ENCODE results near the gene ANGPTL7. TPM values are rescaled to one million over a fixed set of nuclear protein-coding genes. Genes with fewer than 3 reads are reported as not detected.

Gene ANGPTL7
- total and polyA plus RNA-seq, 10 of the 15 experiments (the other 5 are each of a cell fraction or from before 2014, with no cell fraction given) = 0.09 TPM; not detected in 9

DNA sequence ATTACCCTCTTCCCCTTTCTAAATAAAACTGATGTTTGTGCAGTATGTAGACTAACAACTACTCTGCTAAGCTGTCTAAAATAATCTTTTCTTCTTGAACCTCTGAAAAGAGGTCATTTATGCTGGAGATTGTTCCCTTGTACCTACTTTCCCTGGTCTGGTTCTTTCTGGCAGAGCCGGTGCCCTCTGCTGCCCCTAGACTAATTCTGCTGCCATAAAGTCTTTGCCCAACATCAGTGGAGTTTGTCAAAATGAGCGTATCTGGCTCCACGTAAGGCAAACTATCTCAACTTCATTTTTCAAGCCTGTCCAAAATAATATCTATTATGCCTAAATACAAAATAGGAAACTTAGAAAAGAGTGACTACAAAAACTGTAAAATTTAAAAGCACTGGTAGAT is 30.9 kb upstream of the ANGPTL7 start:
- intact Hi-C loops (cut with micrococcal nuclease; ENCODE audit: unreplicated experiment) (no loop called here), in situ Hi-C loops (cut with MboI) (no loop called here)
- H3K79me2 ChIP-seq (ENCODE audit: control insufficient read depth, insufficient read depth, low read length) = no peaks in the 10 kb centered on the region
- 79% methylated on average over 3 of the region's 3 CpGs for WGBS (ENCODE audit: insufficient coverage, insufficient replicate concordance, low lambda C conversion rate, missing lambda C conversion rate)
- FAIRE-seq = no peak
- H3K27ac ChIP-seq (ENCODE audit: control insufficient read depth, insufficient read depth) = no peak overlapping the region
- ChIA-PET POLR2A (no interaction called here), SMC1A (ENCODE audit: uncharacterized antibody, unreplicated experiment) (interaction anchor here (0.6 kb wide), 1 partner anchor 10 kb away, joined by 3 read pairs; no protein-coding TSS in a partner anchor), CTCF (no interaction called here), RAD21 (ENCODE audit: unreplicated experiment) (interaction anchor here (1.3 kb wide), 1 partner anchor 121 kb away, joined by 4 read pairs; no protein-coding TSS in a partner anchor)
- H3K4me1 ChIP-seq (ENCODE audit: control insufficient read depth, insufficient read depth, low read length) = no peaks in the 10 kb centered on the region
- no peak for ATAC-seq
- H3K27me3 ChIP-seq (replicated peaks in 1 of 2; ENCODE audit: control insufficient read depth in 2 of 2, insufficient read depth in 2 of 2, low read length in 1 of 2) = no peaks in the 10 kb centered on the region
- no TSS peak for BruUV-seq (replicated peaks)
- H3K9ac ChIP-seq (ENCODE audit: control insufficient read depth, insufficient read depth, low read length) = no peak overlapping the region
- no peaks in the 10 kb centered on the region for H4K20me1 ChIP-seq (ENCODE audit: control insufficient read depth, insufficient read depth)
- H3K9me3 ChIP-seq (replicated peaks; ENCODE audit: control insufficient read depth, insufficient read depth, low read length) = no peaks in the 10 kb centered on the region
- H3K4me2 ChIP-seq (ENCODE audit: control insufficient read depth, insufficient read depth) = no peak overlapping the region
- DNase-seq (ENCODE audit: low read depth, low spot score) = no peak
- peaks cover 2 to 17% of the 10 kb centered on the region in 2 experiments for H3K36me3 ChIP-seq (ENCODE audit: control insufficient read depth in 2 of 2, insufficient read depth in 2 of 2, low read length in 1 of 2)
- no peak overlapping the region for H3K4me3 ChIP-seq
- H2AFZ ChIP-seq (ENCODE audit: control insufficient read depth, low read depth, low read length) = no peak overlapping the region
- TF ChIP-seq RAD51 (IDR thresholded peaks at IDR 0.05) (no peak), SMARCA5 (IDR thresholded peaks at IDR 0.05) (no peak), SPI1 (IDR thresholded peaks at IDR 0.05; ENCODE audit: borderline replicate concordance, insufficient read depth, low read depth, low read length) (no peak), RAD21 (IDR thresholded peaks at IDR 0.05; ENCODE audit: insufficient read depth, low read depth, low read length) (no peak), CUX1 (IDR thresholded peaks at IDR 0.05; ENCODE audit: insufficient replicate concordance, low read depth, low read length) (no peak), NRF1 (conservative IDR thresholded peaks at IDR 0.05; ENCODE audit: low read depth, low read length) (no peak), SMAD1 (IDR thresholded peaks at IDR 0.05; ENCODE audit: low read depth, partially characterized antibody) (no peak), ASH2L (IDR thresholded peaks at IDR 0.05; ENCODE audit: borderline replicate concordance, low read depth) (no peak), ZBTB40 (IDR thresholded peaks at IDR 0.05; ENCODE audit: borderline replicate concordance) (no peak), EZH2 (IDR thresholded peaks at IDR 0.05; ENCODE audit: borderline replicate concordance, control insufficient read depth, low read depth, low read length) (no peak)
- TF ChIP-seq, protein P1, sequence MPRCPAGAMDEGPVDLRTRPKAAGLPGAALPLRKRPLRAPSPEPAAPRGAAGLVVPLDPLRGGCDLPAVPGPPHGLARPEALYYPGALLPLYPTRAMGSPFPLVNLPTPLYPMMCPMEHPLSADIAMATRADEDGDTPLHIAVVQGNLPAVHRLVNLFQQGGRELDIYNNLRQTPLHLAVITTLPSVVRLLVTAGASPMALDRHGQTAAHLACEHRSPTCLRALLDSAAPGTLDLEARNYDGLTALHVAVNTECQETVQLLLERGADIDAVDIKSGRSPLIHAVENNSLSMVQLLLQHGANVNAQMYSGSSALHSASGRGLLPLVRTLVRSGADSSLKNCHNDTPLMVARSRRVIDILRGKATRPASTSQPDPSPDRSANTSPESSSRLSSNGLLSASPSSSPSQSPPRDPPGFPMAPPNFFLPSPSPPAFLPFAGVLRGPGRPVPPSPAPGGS (IDR thresholded peaks at IDR 0.05; ENCODE audit: borderline replicate concordance, insufficient read depth, low read depth, low read length, poor library complexity, severe bottlenecking) = no peak
- TF ChIP-seq, protein P2, sequence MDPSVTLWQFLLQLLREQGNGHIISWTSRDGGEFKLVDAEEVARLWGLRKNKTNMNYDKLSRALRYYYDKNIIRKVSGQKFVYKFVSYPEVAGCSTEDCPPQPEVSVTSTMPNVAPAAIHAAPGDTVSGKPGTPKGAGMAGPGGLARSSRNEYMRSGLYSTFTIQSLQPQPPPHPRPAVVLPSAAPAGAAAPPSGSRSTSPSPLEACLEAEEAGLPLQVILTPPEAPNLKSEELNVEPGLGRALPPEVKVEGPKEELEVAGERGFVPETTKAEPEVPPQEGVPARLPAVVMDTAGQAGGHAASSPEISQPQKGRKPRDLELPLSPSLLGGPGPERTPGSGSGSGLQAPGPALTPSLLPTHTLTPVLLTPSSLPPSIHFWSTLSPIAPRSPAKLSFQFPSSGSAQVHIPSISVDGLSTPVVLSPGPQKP (IDR thresholded peaks at IDR 0.05; ENCODE audit: low read depth, low read length) = no peak

Measured in GM12878 (cell line).